ENCODE data around the gene PRXL2A.
A peak's percentile ranks its signal among the peaks of the same experiment; 100 is the strongest.

Gene PRXL2A

DNA sequence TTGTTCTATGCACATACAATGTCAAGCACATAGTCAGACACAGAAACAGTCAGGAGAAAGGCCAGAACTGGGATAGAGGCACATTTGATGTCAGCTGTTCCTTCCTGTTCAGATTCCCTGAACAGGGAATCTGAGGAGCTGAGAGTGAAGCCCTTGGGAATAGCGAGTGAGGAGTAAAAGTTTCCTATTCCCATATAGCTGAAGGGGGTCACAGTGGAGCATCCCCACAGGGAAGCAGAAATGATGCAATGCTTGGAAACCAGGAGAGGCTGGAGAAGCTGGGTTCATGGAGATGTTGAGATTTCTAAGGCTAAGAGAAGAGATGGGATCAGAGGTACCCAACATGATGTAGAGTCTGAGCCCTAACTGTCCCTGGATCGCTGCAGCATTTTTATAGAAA, 11.3 kb upstream of the PRXL2A start:
- no peaks in the 10 kb centered on the region for H3K36me3 ChIP-seq (ENCODE audit: insufficient read depth, low read length)
- H3K4me3 ChIP-seq (ENCODE audit: low read length): no peak overlapping the region
- no peaks in the 10 kb centered on the region for H3K4me1 ChIP-seq (ENCODE audit: insufficient read depth, low read length)
- no peaks in the 10 kb centered on the region for H3K27me3 ChIP-seq (ENCODE audit: insufficient read depth, low read length)
- no peaks in the 10 kb centered on the region for H3K9me3 ChIP-seq (ENCODE audit: low read length)
- no peak overlapping the region for H2AFZ ChIP-seq (ENCODE audit: low read depth, low read length)

DNA sequence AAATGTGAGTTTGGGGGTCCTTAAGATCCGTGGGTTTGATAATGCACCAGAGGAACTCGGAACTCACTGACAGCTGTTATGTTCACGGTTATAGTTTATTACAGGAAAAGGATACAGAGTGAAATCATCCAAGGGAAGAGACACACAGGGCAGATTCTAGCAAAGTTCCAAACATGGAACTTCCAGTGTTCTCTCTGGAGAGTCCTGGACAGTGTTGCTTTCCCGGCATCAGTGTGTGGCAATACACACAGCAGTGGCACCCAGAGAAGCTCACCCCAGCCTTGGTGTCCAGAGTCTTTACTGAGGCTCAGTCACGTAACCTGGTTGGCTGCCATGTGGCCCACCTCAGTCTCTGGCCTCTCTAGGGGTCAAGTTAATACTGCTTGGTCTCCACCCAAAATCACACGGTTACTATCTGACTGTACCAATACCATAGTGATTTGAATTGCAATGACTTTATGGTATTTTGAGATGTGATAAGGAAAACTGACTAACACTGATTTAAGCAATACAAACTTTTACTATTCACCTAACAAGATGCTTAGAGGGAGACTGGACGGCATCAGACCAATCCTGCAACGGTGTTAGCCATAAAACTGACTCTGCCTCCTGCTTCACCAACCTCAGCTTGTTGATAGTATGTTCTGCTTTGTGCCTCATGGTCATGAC, 8.1 kb upstream of the PRXL2A start:
- no peaks in the 10 kb centered on the region for H3K36me3 ChIP-seq (ENCODE audit: insufficient read depth, low read length)
- no peak overlapping the region for H2AFZ ChIP-seq (ENCODE audit: low read depth, low read length)
- no peaks in the 10 kb centered on the region for H3K27me3 ChIP-seq (ENCODE audit: insufficient read depth, low read length)
- H3K4me3 ChIP-seq (ENCODE audit: low read length): no peak overlapping the region
- H3K9me3 ChIP-seq (ENCODE audit: low read length): no peaks in the 10 kb centered on the region
- H3K4me1 ChIP-seq (ENCODE audit: insufficient read depth, low read length): no peaks in the 10 kb centered on the region

DNA sequence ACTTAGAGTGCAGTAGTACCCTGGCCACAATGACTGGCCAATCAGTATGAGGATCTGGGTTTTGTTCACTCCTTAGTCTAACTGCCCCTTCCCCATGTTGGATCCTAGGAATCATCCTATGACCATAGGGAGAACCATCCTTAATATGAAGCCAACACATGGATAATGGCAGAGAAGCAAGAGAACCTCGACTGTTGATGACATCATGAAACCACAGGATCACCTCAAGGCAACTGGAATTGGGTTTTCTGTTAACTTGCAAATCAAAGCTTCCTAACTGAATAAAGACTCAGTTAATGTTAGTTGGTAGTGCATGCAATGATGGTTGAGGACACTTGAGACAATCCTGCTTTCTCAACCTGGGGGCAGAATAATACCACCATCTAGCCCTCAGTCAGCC, 3.3 kb upstream of the PRXL2A start:
- H3K4me1 ChIP-seq (ENCODE audit: insufficient read depth, low read length): peaks cover 20% of the 10 kb centered on the region
- H3K9me3 ChIP-seq (ENCODE audit: low read length): no peaks in the 10 kb centered on the region
- H3K4me3 ChIP-seq (ENCODE audit: low read length): no peak overlapping the region
- H3K27me3 ChIP-seq (ENCODE audit: insufficient read depth, low read length): no peaks in the 10 kb centered on the region
- H2AFZ ChIP-seq (ENCODE audit: low read depth, low read length): no peak overlapping the region
- H3K36me3 ChIP-seq (ENCODE audit: insufficient read depth, low read length): no peaks in the 10 kb centered on the region

DNA sequence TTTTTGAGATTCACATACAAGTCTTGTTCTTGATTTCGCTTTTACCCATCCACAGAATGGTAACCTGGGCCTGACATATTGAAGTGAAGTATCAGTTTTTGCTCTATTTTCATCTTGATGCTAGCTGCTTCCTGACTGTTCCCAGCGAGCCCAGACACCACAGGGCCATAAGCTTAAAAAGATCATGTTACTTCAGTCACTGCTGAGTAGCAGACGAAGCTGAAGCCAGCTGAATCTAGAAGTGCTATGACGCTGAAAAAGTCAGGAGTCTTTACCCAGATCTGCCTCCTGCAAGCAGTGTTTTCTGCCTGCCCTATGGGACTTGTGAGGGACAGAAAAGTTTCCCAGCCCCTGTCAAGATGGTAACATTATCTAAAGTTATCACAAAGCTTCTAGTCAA, 2.7 kb upstream of the PRXL2A start:
- Histone ChIP-seq H3K36me3 (ENCODE audit: insufficient read depth, low read length) (no peaks in the 10 kb centered on the region), H3K4me3 (ENCODE audit: low read length) (no peak overlapping the region), H3K9me3 (ENCODE audit: low read length) (no peaks in the 10 kb centered on the region), H2AFZ (ENCODE audit: low read depth, low read length) (no peak overlapping the region), H3K4me1 (ENCODE audit: insufficient read depth, low read length) (peaks cover 23% of the 10 kb centered on the region), H3K27me3 (ENCODE audit: insufficient read depth, low read length) (no peaks in the 10 kb centered on the region)

DNA sequence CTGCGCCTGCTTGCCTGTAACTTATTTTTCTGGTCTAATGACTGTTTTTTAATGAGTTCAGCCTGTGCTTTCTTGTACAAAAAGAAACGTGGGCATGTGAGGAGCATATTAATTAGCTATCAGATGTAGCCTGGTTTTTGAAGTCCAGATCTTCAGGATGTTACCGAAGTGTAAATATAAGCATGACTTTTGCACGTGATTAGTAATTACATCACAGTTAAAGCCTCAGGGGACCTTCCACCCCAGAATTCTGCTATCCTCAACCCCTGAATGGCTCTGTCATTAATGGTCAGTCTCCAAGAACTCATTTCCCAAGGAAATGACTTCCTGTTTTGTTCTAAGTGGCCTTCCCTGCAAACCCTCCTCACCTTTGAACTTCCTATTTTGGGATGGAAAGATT, 2.1 kb upstream of the PRXL2A start:
- H3K4me3 ChIP-seq (ENCODE audit: low read length): no peak overlapping the region
- H2AFZ ChIP-seq (ENCODE audit: low read depth, low read length): no peak overlapping the region
- H3K36me3 ChIP-seq (ENCODE audit: insufficient read depth, low read length): peaks cover 3% of the 10 kb centered on the region
- no peaks in the 10 kb centered on the region for H3K27me3 ChIP-seq (ENCODE audit: insufficient read depth, low read length)
- H3K4me1 ChIP-seq (ENCODE audit: insufficient read depth, low read length): peaks cover 26% of the 10 kb centered on the region
- no peaks in the 10 kb centered on the region for H3K9me3 ChIP-seq (ENCODE audit: low read length)

DNA sequence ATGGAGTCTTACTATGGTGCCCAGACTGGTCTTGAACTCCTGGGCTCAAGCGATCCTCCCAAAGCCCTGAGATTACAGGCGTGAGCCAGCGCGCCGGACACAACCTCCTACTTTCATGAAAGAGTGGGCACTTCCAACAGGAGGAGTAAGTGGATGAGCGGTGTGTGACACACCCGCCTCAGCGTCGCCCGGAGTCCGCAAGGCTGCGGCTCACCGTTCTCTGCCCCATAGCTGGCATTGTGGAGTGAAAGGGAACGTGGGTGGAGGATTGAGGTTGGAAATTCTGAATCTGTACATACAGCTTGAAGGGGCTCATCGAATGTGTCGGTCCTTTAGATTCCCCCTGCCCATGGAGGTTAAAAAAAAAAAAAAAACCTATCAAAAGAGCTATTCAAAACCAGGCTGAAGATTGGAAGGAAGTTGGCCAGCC, 524 bp upstream of the PRXL2A start:
- no peaks in the 10 kb centered on the region for H3K9me3 ChIP-seq (ENCODE audit: low read length)
- peak overlapping the region; percentile 66 for H3K4me3 ChIP-seq (ENCODE audit: low read length)
- no peaks in the 10 kb centered on the region for H3K27me3 ChIP-seq (ENCODE audit: insufficient read depth, low read length)
- peaks cover 5% of the 10 kb centered on the region for H3K36me3 ChIP-seq (ENCODE audit: insufficient read depth, low read length)
- H2AFZ ChIP-seq (ENCODE audit: low read depth, low read length): peak overlapping the region; percentile 74
- H3K4me1 ChIP-seq (ENCODE audit: insufficient read depth, low read length): peaks cover 26% of the 10 kb centered on the region

DNA sequence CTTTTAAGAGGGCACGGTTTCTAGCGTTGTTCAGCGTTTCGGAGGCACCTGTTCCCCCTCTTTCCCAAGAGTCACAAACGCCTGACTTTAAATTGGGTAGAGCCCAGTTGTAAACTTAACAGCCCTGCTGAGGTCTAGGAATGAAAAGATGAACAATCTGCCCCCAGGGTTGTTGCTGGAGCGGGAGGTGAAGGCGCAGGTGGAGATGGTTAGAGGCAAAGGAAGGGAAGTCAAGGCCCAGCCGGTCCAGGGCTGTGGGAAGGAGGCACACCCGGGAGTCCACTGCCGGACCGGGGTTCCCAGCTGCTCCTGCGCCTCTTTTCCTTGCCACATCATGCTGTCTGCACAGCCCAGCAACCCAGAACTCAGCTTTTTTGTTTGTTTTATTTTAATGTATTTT, 770 bp downstream of the PRXL2A start:
- Histone ChIP-seq H2AFZ (ENCODE audit: low read depth, low read length) (peak overlapping the region; percentile 74), H3K4me1 (ENCODE audit: insufficient read depth, low read length) (peaks cover 26% of the 10 kb centered on the region), H3K27me3 (ENCODE audit: insufficient read depth, low read length) (no peaks in the 10 kb centered on the region), H3K4me3 (ENCODE audit: low read length) (peak overlapping the region; percentile 66), H3K36me3 (ENCODE audit: insufficient read depth, low read length) (peaks cover 5% of the 10 kb centered on the region), H3K9me3 (ENCODE audit: low read length) (no peaks in the 10 kb centered on the region)

DNA sequence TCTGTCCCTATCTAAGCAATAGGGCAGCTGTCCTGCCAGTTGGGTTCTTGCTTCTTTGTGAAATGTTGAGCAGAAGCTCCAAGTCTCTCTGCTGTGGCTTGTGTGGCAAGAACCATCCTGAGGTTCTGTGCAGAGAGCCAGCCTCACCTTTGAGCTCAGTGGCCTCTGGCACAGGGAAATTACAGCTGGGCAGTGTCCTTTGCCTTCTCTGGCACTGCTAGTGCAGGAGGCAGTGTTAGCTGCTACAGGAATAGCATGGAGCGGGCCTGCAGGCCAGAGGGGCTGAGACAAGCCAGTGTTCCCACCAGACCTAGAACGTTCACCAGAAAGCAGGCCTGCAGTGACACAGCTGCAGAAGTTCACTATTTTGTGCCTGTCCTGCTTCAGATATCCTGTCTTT, 1.8 kb downstream of the PRXL2A start:
- no peak overlapping the region for H3K4me3 ChIP-seq (ENCODE audit: low read length)
- no peaks in the 10 kb centered on the region for H3K9me3 ChIP-seq (ENCODE audit: low read length)
- H2AFZ ChIP-seq (ENCODE audit: low read depth, low read length): no peak overlapping the region
- no peaks in the 10 kb centered on the region for H3K27me3 ChIP-seq (ENCODE audit: insufficient read depth, low read length)
- H3K4me1 ChIP-seq (ENCODE audit: insufficient read depth, low read length): peaks cover 26% of the 10 kb centered on the region
- peaks cover 5% of the 10 kb centered on the region for H3K36me3 ChIP-seq (ENCODE audit: insufficient read depth, low read length)

DNA sequence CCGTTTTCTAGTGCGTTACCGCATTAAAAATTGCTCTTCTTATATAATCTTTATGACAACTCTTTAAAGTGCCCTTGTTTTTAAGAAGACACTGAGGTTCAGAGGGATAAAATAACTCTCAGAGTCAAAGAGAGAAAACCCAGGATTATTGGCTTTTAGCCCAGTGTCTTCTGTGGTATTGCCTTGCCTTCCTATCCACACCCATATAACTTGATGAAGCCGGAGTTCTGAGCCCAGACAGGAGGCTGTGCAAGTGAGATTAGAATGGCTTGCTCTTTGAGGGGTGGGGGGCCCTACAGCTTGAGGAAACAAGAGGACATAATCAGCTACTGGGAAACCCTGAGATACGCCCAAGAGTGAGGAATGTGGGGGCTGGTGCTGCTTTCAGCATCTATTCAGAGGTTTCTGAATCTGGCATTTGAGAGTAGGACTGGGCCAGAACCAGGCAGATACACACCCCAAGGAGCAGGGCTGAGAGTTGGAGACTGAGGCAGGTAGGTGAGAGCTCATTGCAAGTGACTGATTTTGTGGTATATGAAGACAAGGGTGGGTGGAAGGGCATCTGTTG, 2.3 kb downstream of the PRXL2A start:
- H3K4me1 ChIP-seq (ENCODE audit: insufficient read depth, low read length): peaks cover 24% of the 10 kb centered on the region
- H2AFZ ChIP-seq (ENCODE audit: low read depth, low read length): no peak overlapping the region
- H3K9me3 ChIP-seq (ENCODE audit: low read length): no peaks in the 10 kb centered on the region
- H3K27me3 ChIP-seq (ENCODE audit: insufficient read depth, low read length): no peaks in the 10 kb centered on the region
- H3K36me3 ChIP-seq (ENCODE audit: insufficient read depth, low read length): peaks cover 5% of the 10 kb centered on the region
- no peak overlapping the region for H3K4me3 ChIP-seq (ENCODE audit: low read length)

DNA sequence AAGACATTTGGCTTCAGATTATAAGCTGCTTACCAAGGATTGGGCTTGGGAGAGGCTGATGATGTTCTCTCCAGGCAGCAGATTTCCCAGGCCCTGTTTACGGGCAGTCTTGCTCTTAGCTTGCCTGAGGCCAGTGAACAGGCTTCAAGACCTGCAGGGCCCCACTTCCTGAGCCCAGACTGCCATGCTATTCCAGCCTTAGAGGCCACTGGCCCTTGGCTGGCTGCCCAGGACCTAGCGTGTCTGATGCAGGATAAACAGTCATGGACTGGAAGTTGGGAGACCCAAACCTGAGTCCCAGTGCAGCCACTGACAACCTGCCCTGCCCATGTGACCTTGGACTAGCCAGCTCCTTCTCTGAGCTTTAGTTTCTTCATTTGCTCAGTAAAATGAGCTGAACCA, 2.9 kb downstream of the PRXL2A start:
- Histone ChIP-seq H3K27me3 (ENCODE audit: insufficient read depth, low read length) (no peaks in the 10 kb centered on the region), H3K4me1 (ENCODE audit: insufficient read depth, low read length) (peaks cover 24% of the 10 kb centered on the region), H2AFZ (ENCODE audit: low read depth, low read length) (no peak overlapping the region), H3K4me3 (ENCODE audit: low read length) (no peak overlapping the region), H3K9me3 (ENCODE audit: low read length) (no peaks in the 10 kb centered on the region), H3K36me3 (ENCODE audit: insufficient read depth, low read length) (peaks cover 5% of the 10 kb centered on the region)

DNA sequence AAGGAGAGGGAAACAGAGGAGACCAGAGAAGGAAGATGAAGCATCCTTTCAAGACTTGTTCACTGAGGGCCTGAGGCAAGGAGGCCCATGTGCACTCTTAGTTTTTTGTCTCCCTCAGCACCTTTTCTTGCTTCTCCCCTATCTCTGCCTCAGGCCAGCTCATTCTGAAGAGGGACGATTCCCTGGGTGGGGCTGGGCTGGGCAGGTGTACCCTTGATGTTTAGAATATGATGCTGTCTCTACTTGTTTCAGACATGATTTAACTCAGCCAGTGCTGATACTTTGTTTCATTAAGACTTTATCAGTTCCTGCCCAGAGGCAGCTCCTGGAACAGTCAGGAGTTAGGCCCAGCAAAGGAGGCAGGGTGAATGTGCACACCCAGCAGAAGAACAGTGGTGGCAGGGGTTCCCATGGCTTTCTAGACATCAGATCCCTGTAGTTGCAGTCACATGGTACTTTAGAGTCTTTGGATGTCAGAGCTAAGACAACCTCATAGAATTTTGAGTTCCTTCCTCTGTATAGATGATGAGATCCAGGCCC, 3.4 kb downstream of the PRXL2A start:
- Histone ChIP-seq H3K4me1 (ENCODE audit: insufficient read depth, low read length) (peaks cover 27% of the 10 kb centered on the region), H3K4me3 (ENCODE audit: low read length) (no peak overlapping the region), H3K27me3 (ENCODE audit: insufficient read depth, low read length) (no peaks in the 10 kb centered on the region), H3K36me3 (ENCODE audit: insufficient read depth, low read length) (peaks cover 5% of the 10 kb centered on the region), H3K9me3 (ENCODE audit: low read length) (no peaks in the 10 kb centered on the region), H2AFZ (ENCODE audit: low read depth, low read length) (no peak overlapping the region)

DNA sequence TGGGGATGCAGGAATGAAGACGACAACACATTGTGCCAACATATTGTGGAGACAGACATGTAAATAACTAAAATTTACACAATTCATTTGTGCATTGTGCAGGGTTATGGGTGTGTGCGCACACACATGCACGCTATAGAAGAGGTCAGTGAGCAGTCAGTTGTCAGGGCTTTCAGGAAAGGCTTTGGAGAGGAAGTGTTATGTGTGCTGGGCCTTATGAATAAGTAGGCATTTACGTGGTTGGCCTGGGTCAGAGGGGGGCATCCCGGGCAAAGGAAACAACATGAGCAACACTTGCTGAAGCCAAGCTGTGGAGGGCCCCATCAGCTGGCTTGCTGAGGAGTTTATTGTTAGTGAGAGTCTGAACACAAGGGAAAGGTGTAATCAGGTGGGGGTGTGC, 4.1 kb downstream of the PRXL2A start:
- H3K4me1 ChIP-seq (ENCODE audit: insufficient read depth, low read length): peaks cover 27% of the 10 kb centered on the region
- no peak overlapping the region for H3K4me3 ChIP-seq (ENCODE audit: low read length)
- H3K36me3 ChIP-seq (ENCODE audit: insufficient read depth, low read length): peaks cover 5% of the 10 kb centered on the region
- H3K9me3 ChIP-seq (ENCODE audit: low read length): no peaks in the 10 kb centered on the region
- no peaks in the 10 kb centered on the region for H3K27me3 ChIP-seq (ENCODE audit: insufficient read depth, low read length)
- H2AFZ ChIP-seq (ENCODE audit: low read depth, low read length): no peak overlapping the region

DNA sequence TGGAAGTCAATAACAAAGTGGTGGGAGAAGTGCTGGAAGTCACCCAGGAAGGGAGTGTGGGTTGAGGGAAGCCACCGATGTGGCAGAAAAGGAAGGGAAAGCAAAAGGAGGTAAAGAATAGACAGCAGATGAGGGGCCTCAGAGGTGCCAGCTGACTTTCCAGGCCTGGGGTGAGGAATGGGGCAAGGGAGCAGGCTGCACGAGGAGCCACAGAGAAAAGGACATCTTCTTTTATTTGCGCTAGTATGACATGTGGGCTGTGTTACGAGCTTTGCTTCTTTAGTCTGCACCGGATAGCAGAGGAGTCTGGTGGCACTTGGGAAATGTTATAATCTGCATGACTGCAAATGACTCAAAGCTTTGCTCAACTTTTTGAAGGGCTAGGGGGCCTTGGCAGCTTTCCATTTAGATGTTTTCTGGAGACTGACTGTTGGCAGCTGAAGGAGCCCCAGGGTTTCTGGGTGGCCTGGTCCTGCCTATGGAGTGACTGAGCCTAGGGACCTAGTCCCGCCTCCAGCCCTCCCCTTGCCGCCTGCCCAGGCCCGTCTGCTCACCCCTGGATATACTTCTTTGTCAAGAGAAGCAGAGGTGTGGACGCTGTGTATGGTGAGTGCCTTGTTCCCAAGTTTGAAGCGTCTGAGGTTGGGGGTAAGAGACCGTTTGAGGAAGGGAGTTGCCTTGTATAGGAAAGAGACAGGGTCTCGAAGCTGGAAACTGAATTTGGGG, 5.1 kb downstream of the PRXL2A start:
- Histone ChIP-seq H3K4me3 (ENCODE audit: low read length) (no peak overlapping the region), H2AFZ (ENCODE audit: low read depth, low read length) (no peak overlapping the region), H3K4me1 (ENCODE audit: insufficient read depth, low read length) (peaks cover 27% of the 10 kb centered on the region), H3K36me3 (ENCODE audit: insufficient read depth, low read length) (peaks cover 5% of the 10 kb centered on the region), H3K9me3 (ENCODE audit: low read length) (no peaks in the 10 kb centered on the region), H3K27me3 (ENCODE audit: insufficient read depth, low read length) (no peaks in the 10 kb centered on the region)
